ENCODE measurements around the gene SOST. TPM values are rescaled to one million over a fixed set of nuclear protein-coding genes. Genes with fewer than 3 reads are reported as not detected.

SOST gene
- total and polyA plus RNA-seq, 2 experiments from 2014 or later: not detected

DNA sequence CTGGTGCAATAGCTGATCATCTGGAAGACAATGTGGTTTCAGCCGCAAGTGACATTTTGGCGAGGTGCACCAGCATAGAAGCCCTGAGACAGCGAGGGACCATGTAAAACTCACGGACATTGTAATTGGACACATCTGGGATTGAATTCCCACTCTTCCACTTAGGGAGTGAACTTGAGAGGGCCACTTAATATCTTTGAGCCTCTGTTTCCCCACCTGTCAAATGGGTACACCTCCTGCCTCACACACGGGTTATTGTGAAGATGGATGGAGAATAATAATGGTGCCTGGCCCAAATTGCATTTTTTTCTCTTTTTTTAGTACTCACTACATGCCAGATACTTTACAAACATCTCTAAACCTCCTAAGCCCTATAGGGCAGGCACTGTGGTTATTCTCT lies 51.4 kb downstream of the SOST start:
- Histone ChIP-seq H3K27ac (no peak overlapping the region), H3K79me2 (ENCODE audit: insufficient read depth) (no peaks in the 10 kb centered on the region), H3K9ac (no peak overlapping the region), H3K4me2 (ENCODE audit: unreplicated experiment) (no peak overlapping the region), H2AFZ (no peak overlapping the region), H3K4me3 (no peak overlapping the region), H4K20me1 (ENCODE audit: insufficient read depth) (no peaks in the 10 kb centered on the region), H3K9me3 (ENCODE audit: low read depth) (no peaks in the 10 kb centered on the region), H3K36me3 (ENCODE audit: low read depth) (no peaks in the 10 kb centered on the region), H3K9me2 (ENCODE audit: insufficient read depth) (no peaks in the 10 kb centered on the region), H3F3A (ENCODE audit: insufficient read depth) (no peaks in the 10 kb centered on the region), H3K27me3 (replicated peaks; ENCODE audit: insufficient read depth) (peaks cover 13% of the 10 kb centered on the region; the same call in 1 of the 2 replicates), H3K4me1 (ENCODE audit: insufficient read depth) (no peaks in the 10 kb centered on the region)
- no peak for DNase-seq
- in situ Hi-C loops (cut with MboI): no loop called here
- no peak for TF ChIP-seq EZH2 (IDR thresholded peaks at IDR 0.05; ENCODE audit: insufficient read depth, poor library complexity, severe bottlenecking)
- TF ChIP-seq EZH2phosphoT487 (IDR thresholded peaks at IDR 0.05; ENCODE audit: insufficient read depth, low read depth): no peak
- 28 to 33% methylated on average over 5 of the region's 5 CpGs for WGBS, 2 experiments (ENCODE audit: low coverage in 1 of 2, low lambda C conversion rate in 2 of 2, missing lambda C conversion rate in 2 of 2)

DNA sequence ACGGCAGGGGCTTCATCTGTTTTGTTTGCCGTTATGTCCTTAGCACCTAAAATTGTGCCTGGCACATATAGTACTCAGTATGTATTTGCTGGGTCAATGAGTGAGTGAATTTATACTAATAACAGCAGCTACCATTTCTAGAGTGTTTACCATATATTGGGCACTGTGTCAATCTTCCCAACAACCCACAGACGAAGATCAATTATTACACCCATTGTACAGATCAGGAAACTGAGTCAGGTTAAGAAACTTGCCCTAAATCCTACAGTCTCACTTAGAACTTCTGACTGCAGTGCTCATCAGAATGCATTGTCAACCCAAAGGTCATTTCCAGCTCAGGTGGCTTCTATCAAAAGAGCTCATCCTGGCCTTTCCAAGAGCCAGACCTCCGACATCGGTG lies 52.4 kb downstream of the SOST start:
- H3K27me3 ChIP-seq (replicated peaks; ENCODE audit: insufficient read depth): peaks cover 13% of the 10 kb centered on the region; the same call in 1 of the 2 replicates
- H3K27ac ChIP-seq: no peak overlapping the region
- TF ChIP-seq EZH2phosphoT487 (IDR thresholded peaks at IDR 0.05; ENCODE audit: insufficient read depth, low read depth) (no peak), EZH2 (IDR thresholded peaks at IDR 0.05; ENCODE audit: insufficient read depth, poor library complexity, severe bottlenecking) (no peak)
- H3K9me2 ChIP-seq (ENCODE audit: insufficient read depth): no peaks in the 10 kb centered on the region
- in situ Hi-C loops (cut with MboI): no loop called here
- H3K4me2 ChIP-seq (ENCODE audit: unreplicated experiment): no peak overlapping the region
- H2AFZ ChIP-seq: no peak overlapping the region
- no peaks in the 10 kb centered on the region for H3K36me3 ChIP-seq (ENCODE audit: low read depth)
- no peak overlapping the region for H3K4me3 ChIP-seq
- H3K9me3 ChIP-seq (ENCODE audit: low read depth): no peaks in the 10 kb centered on the region
- WGBS, 2 experiments (ENCODE audit: low coverage in 1 of 2, low lambda C conversion rate in 2 of 2, missing lambda C conversion rate in 2 of 2): 45 to 46% methylated on average over 5 of the region's 5 CpGs
- no peak overlapping the region for H3K9ac ChIP-seq
- no peaks in the 10 kb centered on the region for H4K20me1 ChIP-seq (ENCODE audit: insufficient read depth)
- H3K4me1 ChIP-seq (ENCODE audit: insufficient read depth): peaks cover 4% of the 10 kb centered on the region; the same call in 1 of the 2 replicates
- no peaks in the 10 kb centered on the region for H3F3A ChIP-seq (ENCODE audit: insufficient read depth)
- no peaks in the 10 kb centered on the region for H3K79me2 ChIP-seq (ENCODE audit: insufficient read depth)
- DNase-seq: no peak

Other genes with a start within 250 kb of the SOST start
- gene ETV4, start 212.5 kb downstream of the SOST start, total RNA-seq (2014; rRNA removed; shearing (Covaris generic)): 2.1 and 3.5 TPM in 2 replicates
- gene ETV4, start 212.5 kb downstream of the SOST start, polyA plus RNA-seq (2016; fragmentation: Nextera tagmentation; extraction: Ambion mirVana): 2.6 and 2.8 TPM in 2 replicates
- not detected in 2 replicates for gene MEOX1, start 96.9 kb downstream of the SOST start, total RNA-seq (2014; rRNA removed; shearing (Covaris generic))
- not detected in 2 replicates for gene MEOX1, start 96.9 kb downstream of the SOST start, polyA plus RNA-seq (2016; fragmentation: Nextera tagmentation; extraction: Ambion mirVana)
- gene DUSP3, start 20.2 kb upstream of the SOST start, total RNA-seq (2014; rRNA removed; shearing (Covaris generic)): 24.9 and 26.3 TPM in 2 replicates
- 23.1 and 23.9 TPM in 2 replicates for gene DUSP3, start 20.2 kb upstream of the SOST start, polyA plus RNA-seq (2016; fragmentation: Nextera tagmentation; extraction: Ambion mirVana)
- gene CFAP97D1, start 21.6 kb upstream of the SOST start, total RNA-seq (2014; rRNA removed; shearing (Covaris generic)): not detected in 2 replicates
- not detected in 2 replicates for gene CFAP97D1, start 21.6 kb upstream of the SOST start, polyA plus RNA-seq (2016; fragmentation: Nextera tagmentation; extraction: Ambion mirVana)
- gene MPP3, start 74.4 kb upstream of the SOST start, total RNA-seq (2014; rRNA removed; shearing (Covaris generic)): 6.3 and 11.1 TPM in 2 replicates
- 4.8 and 6.6 TPM in 2 replicates for gene MPP3, start 74.4 kb upstream of the SOST start, polyA plus RNA-seq (2016; fragmentation: Nextera tagmentation; extraction: Ambion mirVana)
- gene CD300LG, start 88.4 kb upstream of the SOST start, total RNA-seq (2014; rRNA removed; shearing (Covaris generic)): not detected in 2 replicates
- not detected in 2 replicates for gene CD300LG, start 88.4 kb upstream of the SOST start, polyA plus RNA-seq (2016; fragmentation: Nextera tagmentation; extraction: Ambion mirVana)
- 5.1 and 13.8 TPM in 2 replicates for gene MPP2, start 148.7 kb upstream of the SOST start, total RNA-seq (2014; rRNA removed; shearing (Covaris generic))
- gene MPP2, start 148.7 kb upstream of the SOST start, polyA plus RNA-seq (2016; fragmentation: Nextera tagmentation; extraction: Ambion mirVana): 3.8 and 4.1 TPM in 2 replicates
- gene PPY, start 183.7 kb upstream of the SOST start, total RNA-seq (2014; rRNA removed; shearing (Covaris generic)): not detected in 2 replicates
- gene PPY, start 183.7 kb upstream of the SOST start, polyA plus RNA-seq (2016; fragmentation: Nextera tagmentation; extraction: Ambion mirVana): not detected in 2 replicates
- gene PYY, start 195.1 kb upstream of the SOST start, total RNA-seq (2014; rRNA removed; shearing (Covaris generic)): not detected in 2 replicates
- gene PYY, start 195.1 kb upstream of the SOST start, polyA plus RNA-seq (2016; fragmentation: Nextera tagmentation; extraction: Ambion mirVana): not detected in 2 replicates
- 1.8 and 2.8 TPM in 2 replicates for gene NAGS, start 245.8 kb upstream of the SOST start, total RNA-seq (2014; rRNA removed; shearing (Covaris generic))
- 1.6 and 2.3 TPM in 2 replicates for gene NAGS, start 245.8 kb upstream of the SOST start, polyA plus RNA-seq (2016; fragmentation: Nextera tagmentation; extraction: Ambion mirVana)